Body of pancreas (tissue), 4 donors: ENCODE data around the gene SLC26A2.
A peak's percentile ranks its signal among the peaks of the same experiment; 100 is the strongest.

Experiments used
- CTCF ChIP-seq, 7 experiments: fragments of 450-650 bp in 4 of 7; fragments of 200-600 bp in 3 of 7; sonication (generic) in 3 of 7; IDR thresholded peaks; one replicate each; pipeline ENCODE4 v1.5.1; 2016 to 2019; ENCODE audit warnings: antibody characterized with exemption in 7 of 7
- POLR2A ChIP-seq, 3 donors: fragments of 450-650 bp; IDR thresholded peaks; one replicate each; pipeline ENCODE4 v1.6.1; 2016; ENCODE audit warnings: antibody characterized with exemption in 3 of 3, mild to moderate bottlenecking in 2 of 3

- peak; percentile 10 to 61 (median 34) for TF ChIP-seq CTCF (IDR thresholded peaks at IDR 0.05)
- no peak for TF ChIP-seq POLR2A (IDR thresholded peaks at IDR 0.05)
These were observed 937 bp upstream of the SLC26A2 start for GRCh38 chr5:149959406-149960236.
